ENCODE measurements around the gene CLDN6. TPM values are rescaled to one million over a fixed set of nuclear protein-coding genes. Genes with fewer than 3 reads are reported as not detected.

The CLDN6 gene
- total and polyA plus RNA-seq, 2 of the 13 experiments (the other 11 are each of a cell fraction or from before 2014, with no cell fraction given): 5.9 to 7.6 TPM

DNA sequence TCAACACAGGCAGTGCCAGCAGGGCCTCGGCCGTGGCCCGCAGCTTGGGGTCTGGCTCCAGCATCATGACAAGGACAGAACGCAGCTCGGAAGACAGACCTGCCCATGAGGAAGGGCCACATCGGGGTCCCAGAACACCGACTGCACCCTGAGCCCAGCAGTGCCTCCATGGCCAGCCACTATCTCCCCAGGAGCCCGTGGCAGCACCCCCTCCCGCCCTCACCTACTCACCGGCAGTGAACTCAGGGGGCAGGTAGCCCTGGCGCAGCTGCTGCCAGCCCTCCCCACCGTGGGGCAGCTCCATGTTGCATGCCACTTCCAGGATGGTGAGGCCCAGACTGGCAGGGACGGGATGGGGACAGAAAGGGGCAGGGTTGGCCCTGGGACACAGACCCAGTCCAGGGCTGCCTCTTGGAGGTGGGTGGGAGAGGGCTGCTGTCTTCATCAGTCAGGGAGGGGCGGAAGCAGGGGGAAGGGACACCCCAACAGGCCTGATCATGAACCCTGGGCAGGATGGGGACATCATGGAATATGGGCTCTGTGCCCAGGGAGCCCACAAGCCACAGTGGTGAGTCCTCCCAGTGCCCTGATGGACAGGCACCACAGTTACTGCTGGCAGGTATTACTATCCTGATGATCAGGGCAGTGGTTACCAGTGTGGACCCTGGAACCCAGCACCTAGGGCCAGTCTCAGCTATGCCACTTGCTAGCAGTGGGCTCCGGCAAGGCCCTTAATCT is 43.5 kb downstream of the CLDN6 start:
- ChIA-PET CTCF (ENCODE audit: low intra/inter-chr PET ratio, low total read pairs) (no interaction called here), POLR2A (interaction anchor here (0.8 kb wide), 1 partner anchor 47 kb away, joined by 4 read pairs; no protein-coding TSS in a partner anchor)
- peaks cover 13% of the 10 kb centered on the region for H3K79me2 ChIP-seq (ENCODE audit: insufficient read depth, low read length)
- intact Hi-C loops (cut with micrococcal nuclease; ENCODE audit: unreplicated experiment): no loop called here
- no peaks in the 10 kb centered on the region; a peak in 1 of 5 replicates for H3K27me3 ChIP-seq (ENCODE audit: control insufficient read depth in 1 of 2, insufficient read depth in 2 of 2, low read length in 2 of 2)
- in situ Hi-C loops (cut with HindIII; ENCODE audit: extremely low pct_ligation_motif_present, low pct_unique_long_range_greater_than_20kb): no loop called here
- DNase-seq (ENCODE audit: low spot score): no peak
- H3K9ac ChIP-seq (ENCODE audit: insufficient read depth, low read depth, low read length): no peak overlapping the region
- TF ChIP-seq RBFOX2 (IDR thresholded peaks at IDR 0.05; ENCODE audit: low read depth, low read length) (peak; percentile 47; the same call in 1 of the 2 replicates), HMGA1 (CRISPR knock-in tag; conservative IDR thresholded peaks at IDR 0.05) (no peak), AGO2 (optimal IDR thresholded peaks at IDR 0.05; ENCODE audit: low read depth, low read length) (peak; percentile 54), BRCA1 (CRISPR knock-in tag; IDR thresholded peaks at IDR 0.05) (no peak)
- TF ChIP-seq, protein P1, sequence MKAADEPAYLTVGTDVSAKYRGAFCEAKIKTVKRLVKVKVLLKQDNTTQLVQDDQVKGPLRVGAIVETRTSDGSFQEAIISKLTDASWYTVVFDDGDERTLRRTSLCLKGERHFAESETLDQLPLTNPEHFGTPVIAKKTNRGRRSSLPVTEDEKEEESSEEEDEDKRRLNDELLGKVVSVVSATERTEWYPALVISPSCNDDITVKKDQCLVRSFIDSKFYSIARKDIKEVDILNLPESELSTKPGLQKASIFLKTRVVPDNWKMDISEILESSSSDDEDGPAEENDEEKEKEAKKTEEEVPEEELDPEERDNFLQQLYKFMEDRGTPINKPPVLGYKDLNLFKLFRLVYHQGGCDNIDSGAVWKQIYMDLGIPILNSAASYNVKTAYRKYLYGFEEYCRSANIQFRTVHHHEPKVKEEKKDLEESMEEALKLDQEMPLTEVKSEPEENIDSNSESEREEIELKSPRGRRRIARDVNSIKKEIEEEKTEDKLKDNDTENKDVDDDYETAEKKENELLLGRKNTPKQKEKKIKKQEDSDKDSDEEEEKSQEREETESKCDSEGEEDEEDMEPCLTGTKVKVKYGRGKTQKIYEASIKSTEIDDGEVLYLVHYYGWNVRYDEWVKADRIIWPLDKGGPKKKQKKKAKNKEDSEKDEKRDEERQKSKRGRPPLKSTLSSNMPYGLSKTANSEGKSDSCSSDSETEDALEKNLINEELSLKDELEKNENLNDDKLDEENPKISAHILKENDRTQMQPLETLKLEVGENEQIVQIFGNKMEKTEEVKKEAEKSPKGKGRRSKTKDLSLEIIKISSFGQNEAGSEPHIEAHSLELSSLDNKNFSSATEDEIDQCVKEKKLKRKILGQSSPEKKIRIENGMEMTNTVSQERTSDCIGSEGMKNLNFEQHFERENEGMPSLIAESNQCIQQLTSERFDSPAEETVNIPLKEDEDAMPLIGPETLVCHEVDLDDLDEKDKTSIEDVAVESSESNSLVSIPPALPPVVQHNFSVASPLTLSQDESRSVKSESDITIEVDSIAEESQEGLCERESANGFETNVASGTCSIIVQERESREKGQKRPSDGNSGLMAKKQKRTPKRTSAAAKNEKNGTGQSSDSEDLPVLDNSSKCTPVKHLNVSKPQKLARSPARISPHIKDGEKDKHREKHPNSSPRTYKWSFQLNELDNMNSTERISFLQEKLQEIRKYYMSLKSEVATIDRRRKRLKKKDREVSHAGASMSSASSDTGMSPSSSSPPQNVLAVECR (CRISPR knock-in tag; IDR thresholded peaks at IDR 0.05; ENCODE audit: borderline replicate concordance): 0 out of 2 replicates have a peak, but pooled peaks have one; percentile 16
- 98% methylated on average over 6 of the region's 15 CpGs for WGBS (ENCODE audit: low lambda C conversion rate)
- no peak overlapping the region for H2AFZ ChIP-seq (ENCODE audit: low read length)
- FAIRE-seq: no peak
- H3K4me2 ChIP-seq (ENCODE audit: low read depth, low read length): no peak overlapping the region
- no peak for ATAC-seq
- no peaks in the 10 kb centered on the region for H4K20me1 ChIP-seq (ENCODE audit: insufficient read depth, low read length)
- peaks cover 2 to 18% of the 10 kb centered on the region in 2 experiments; a peak in 3 of 5 replicates for H3K36me3 ChIP-seq (replicated peaks in 1 of 2; ENCODE audit: control insufficient read depth in 1 of 2, insufficient read depth in 2 of 2, low read length in 2 of 2)
- BruUV-seq (replicated peaks): no TSS peak
- H3K9me3 ChIP-seq (ENCODE audit: low read length): no peaks in the 10 kb centered on the region
- H3K4me3 ChIP-seq (replicated peaks in 1 of 3; ENCODE audit: insufficient read depth in 1 of 3, low read depth in 2 of 3, low read length in 3 of 3): no peak overlapping the region
- no peak overlapping the region for H3K27ac ChIP-seq (ENCODE audit: extremely low read length, insufficient read depth, low read length)
- H3K4me1 ChIP-seq (ENCODE audit: insufficient read depth, low read length): peaks cover 10% of the 10 kb centered on the region
